ENCODE data around the gene SCN3A. TPM values are rescaled to one million over a fixed set of nuclear protein-coding genes. Genes with fewer than 3 reads are reported as not detected.

The SCN3A gene
- total and polyA plus RNA-seq, 2 of the 4 experiments (the other 2 are of a cell fraction): 0.26 to 0.90 TPM

GRCh38 chr2:165087933-165088901, 115.6 kb downstream of the SCN3A start:
- DNase-seq (no peak), ATAC-seq (ENCODE audit: low read depth) (no peak)
- Histone ChIP-seq H3K9ac (ENCODE audit: low read depth, low read length) (no peak overlapping the region), H3K9me3 (ENCODE audit: control insufficient read depth, insufficient read depth, low read length) (no peaks in the 10 kb centered on the region), H3K14ac (replicated peaks; ENCODE audit: low read depth, low read length) (no peak overlapping the region), H2BK20ac (ENCODE audit: low read depth, low read length) (no peak overlapping the region), H3K4me1 (ENCODE audit: control insufficient read depth, insufficient read depth, low read length) (no peaks in the 10 kb centered on the region), H3K4ac (ENCODE audit: low read depth, low read length) (no peak overlapping the region), H2BK5ac (ENCODE audit: low read depth, low read length, poor library complexity, severe bottlenecking) (no peak overlapping the region), H3K18ac (ENCODE audit: low read depth, low read length) (no peak overlapping the region), H3K9me1 (ENCODE audit: insufficient read depth, low read length) (no peaks in the 10 kb centered on the region), H3K4me2 (ENCODE audit: low read depth, low read length) (no peak overlapping the region), H3K36me3 (ENCODE audit: control insufficient read depth, insufficient read depth, low read length) (no peaks in the 10 kb centered on the region), H3K56ac (ENCODE audit: extremely low read depth, insufficient read depth, low read length) (no peak overlapping the region), H2AK5ac (ENCODE audit: low read depth, low read length) (no peak overlapping the region), H3K27ac (ENCODE audit: insufficient read depth, low read length) (no peak overlapping the region), H4K91ac (ENCODE audit: insufficient read depth, low read depth, low read length) (no peak overlapping the region), H4K20me1 (ENCODE audit: insufficient read depth, low read length) (no peaks in the 10 kb centered on the region), H2BK15ac (ENCODE audit: low read depth, low read length) (no peak overlapping the region), H3K27me3 (ENCODE audit: control insufficient read depth, insufficient read depth, low read length) (no peaks in the 10 kb centered on the region), H4K5ac (ENCODE audit: low read depth, low read length) (no peak overlapping the region), H3K4me3 (ENCODE audit: insufficient read depth, low read depth, low read length) (no peak overlapping the region), H2BK120ac (ENCODE audit: low read depth, low read length) (no peak overlapping the region), H2AFZ (replicated peaks; ENCODE audit: low read length, poor library complexity) (no peak overlapping the region), H4K8ac (ENCODE audit: low read depth in 2 of 2, low read length in 2 of 2) (no peak overlapping the region), H2AK9ac (replicated peaks; ENCODE audit: low read depth, low read length, poor library complexity) (no peak overlapping the region), H3K79me1 (ENCODE audit: low read depth in 1 of 2, low read length in 2 of 2) (no peaks in the 10 kb centered on the region), H3K23ac (ENCODE audit: low read depth, low read length) (no peak overlapping the region)
- ChIA-PET CTCF (interaction anchor here (1.0 to 2.1 kb wide), 2 partner anchors 14 to 19 kb away, joined by 3 to 7 read pairs; no protein-coding TSS in a partner anchor), POLR2A (ENCODE audit: unreplicated experiment) (no interaction called here)
- dilution Hi-C loops (cut with HindIII; ENCODE audit: low sequenced_read_pairs, unreplicated experiment): no loop called here
- BruUV-seq (replicated peaks): no TSS peak
- TF ChIP-seq CEBPB (IDR thresholded peaks at IDR 0.05; ENCODE audit: low read depth, low read length) (0 out of 2 replicates have a peak, but pooled peaks have one; percentile 1), FOS (IDR thresholded peaks at IDR 0.05; ENCODE audit: low read depth, low read length) (no peak), POLR2A (IDR thresholded peaks at IDR 0.05; ENCODE audit: low read depth, low read length) (no peak)
- intact Hi-C loops (cut with micrococcal nuclease): no loop called here
- WGBS, 2 experiments (ENCODE audit: extremely low coverage in 2 of 2, insufficient read length in 1 of 2): no CpG with 5 or more reads among the region's 2 CpGs
- in situ Hi-C loops (cut with MboI; ENCODE audit: low sequenced_read_pairs): no loop called here

All from IMR-90 (cell line).